A549 treated with dexamethasone at 1 μM for 4 hours (cell line): Measurements from ENCODE around the gene KRTAP19-4. TPM values are rescaled to one million over a fixed set of nuclear protein-coding genes. Genes with fewer than 3 reads are reported as not detected.

Experiments used
- total RNA-seq: library from RNA; stranded (reverse); fragments of 200-300 nt; extraction: Qiagen RNA extraction; gene quantifications from 5 replicates; pipeline ENCODE4 v1.2.3, GENCODE V29; 2022

KRTAP19-4 gene
- not detected in 5 replicates for total RNA-seq

GRCh38 chr21:30497065-30497464, at the start of gene KRTAP19-4:
Gene KRTAP19-4 (minus strand): TSS chr21:30497165. CDS start chr21:30497110, 55 bp downstream.

GRCh38 chr21:30541764-30542163, 44.8 kb upstream of the KRTAP19-4 start, which contains the start of gene KRTAP19-6:
Gene KRTAP19-6 (minus strand): TSS chr21:30541864. CDS start chr21:30541833, 31 bp downstream.

DNA sequence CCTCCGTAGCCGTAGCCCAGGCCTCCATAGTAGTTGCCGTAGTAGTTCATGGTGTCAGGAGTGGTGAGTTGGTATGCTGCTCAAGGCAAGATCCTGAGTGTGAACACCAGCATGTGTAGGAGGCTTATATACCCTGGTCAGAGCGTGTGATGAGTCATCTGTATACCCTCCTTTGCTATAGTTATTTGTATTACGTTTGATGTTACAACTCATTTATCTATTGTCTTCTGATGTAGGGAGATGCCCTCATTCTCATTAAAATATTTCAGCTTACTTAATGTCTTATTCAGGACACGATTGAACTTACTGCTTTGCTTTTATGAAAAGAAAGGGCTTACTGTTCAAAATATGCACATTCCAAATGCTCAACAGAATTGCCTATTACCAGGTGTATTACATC, 5.1 kb upstream of the KRTAP19-4 start, which contains the start of gene KRTAP19-5:
Gene KRTAP19-5, minus strand, starts transcription at position 101 of the 400 bp plus-strand sequence. Its CDS starts 51 bp downstream, at position 50.

GRCh38 chr21:30491963-30492428, 5.0 kb downstream of the KRTAP19-4 start, which contains the start of gene KRTAP19-3:
Gene KRTAP19-3 (minus strand): TSS chr21:30492013. CDS start chr21:30491957, 56 bp downstream.

DNA sequence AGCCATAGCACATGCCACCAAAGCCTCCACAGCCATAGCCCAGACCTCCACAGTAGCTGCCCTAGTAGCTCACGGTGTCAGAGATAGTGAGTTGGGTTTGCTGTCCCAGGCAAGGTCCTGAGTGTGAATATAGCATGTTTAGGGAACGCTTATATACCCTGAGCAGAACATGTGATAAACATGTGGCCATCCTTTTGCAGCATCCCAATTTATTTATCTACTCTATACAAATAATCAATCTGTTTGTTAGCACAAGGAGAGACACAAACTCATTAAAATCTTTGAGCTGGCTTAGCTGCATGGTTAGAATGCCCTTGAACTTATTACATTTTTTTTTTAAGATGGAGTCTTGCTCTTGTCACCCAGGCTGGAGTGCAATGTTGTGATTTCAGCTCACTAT, 9.6 kb downstream of the KRTAP19-4 start, which contains the start of gene KRTAP19-2:
Gene KRTAP19-2, minus strand, starts transcription at position 101 of the 400 bp plus-strand sequence. Its CDS starts 88 bp downstream, at position 13.

GRCh38 chr21:30480145-30480544, 16.8 kb downstream of the KRTAP19-4 start, which contains the start of gene KRTAP19-1:
Gene KRTAP19-1 (minus strand): TSS chr21:30480367. CDS start chr21:30480317, 50 bp downstream.

Other genes starting within 250 kb of the KRTAP19-4 start
- gene KRTAP24-1, start 214.2 kb downstream of the KRTAP19-4 start, total RNA-seq: not detected in 5 replicates
- not detected in 5 replicates for gene KRTAP25-1, start 207.7 kb downstream of the KRTAP19-4 start, total RNA-seq
- not detected in 5 replicates for gene KRTAP26-1, start 176.8 kb downstream of the KRTAP19-4 start, total RNA-seq
- not detected in 5 replicates for gene KRTAP27-1, start 159.5 kb downstream of the KRTAP19-4 start, total RNA-seq
- gene KRTAP23-1, start 148.6 kb downstream of the KRTAP19-4 start, total RNA-seq: not detected in 5 replicates
- 0.09 TPM in 1 of 5 replicates, not detected in the others for gene KRTAP13-2, start 124.9 kb downstream of the KRTAP19-4 start, total RNA-seq
- gene KRTAP13-1, start 101.1 kb downstream of the KRTAP19-4 start, total RNA-seq: not detected in 5 replicates
- gene KRTAP13-3, start 71.2 kb downstream of the KRTAP19-4 start, total RNA-seq: not detected in 5 replicates
- gene KRTAP13-4, start 66.9 kb downstream of the KRTAP19-4 start, total RNA-seq: not detected in 5 replicates
- gene KRTAP15-1, start 56.9 kb downstream of the KRTAP19-4 start, total RNA-seq: not detected in 5 replicates
- gene KRTAP19-1, start 16.8 kb downstream of the KRTAP19-4 start, total RNA-seq: not detected in 5 replicates
- gene KRTAP19-2, start 9.7 kb downstream of the KRTAP19-4 start, total RNA-seq: not detected in 5 replicates
- gene KRTAP19-3, start 5.2 kb downstream of the KRTAP19-4 start, total RNA-seq: not detected in 5 replicates
- gene KRTAP19-5, start 5.0 kb upstream of the KRTAP19-4 start, total RNA-seq: not detected in 5 replicates
- not detected in 5 replicates for gene KRTAP19-6, start 44.7 kb upstream of the KRTAP19-4 start, total RNA-seq
- gene KRTAP19-7, start 64.1 kb upstream of the KRTAP19-4 start, total RNA-seq: not detected in 5 replicates
- not detected in 5 replicates for gene KRTAP22-2, start 93.2 kb upstream of the KRTAP19-4 start, total RNA-seq
- gene KRTAP6-3, start 95.3 kb upstream of the KRTAP19-4 start, total RNA-seq: not detected in 5 replicates
- gene KRTAP6-2, start 101.7 kb upstream of the KRTAP19-4 start, total RNA-seq: not detected in 5 replicates
- not detected in 5 replicates for gene KRTAP22-1, start 103.9 kb upstream of the KRTAP19-4 start, total RNA-seq
- gene KRTAP6-1, start 116.8 kb upstream of the KRTAP19-4 start, total RNA-seq: not detected in 5 replicates
- not detected in 5 replicates for gene KRTAP20-1, start 119.3 kb upstream of the KRTAP19-4 start, total RNA-seq
- not detected in 5 replicates for gene KRTAP20-4, start 123.5 kb upstream of the KRTAP19-4 start, total RNA-seq
- gene KRTAP20-2, start 138.0 kb upstream of the KRTAP19-4 start, total RNA-seq: not detected in 5 replicates
- gene KRTAP20-3, start 145.7 kb upstream of the KRTAP19-4 start, total RNA-seq: not detected in 5 replicates
- gene KRTAP21-3, start 221.6 kb upstream of the KRTAP19-4 start, total RNA-seq: not detected in 5 replicates